Heart right ventricle (tissue), 16 donors: Measurements from ENCODE around the gene FFAR1. TPM values are rescaled to one million over a fixed set of nuclear protein-coding genes. Genes with fewer than 3 reads are reported as not detected.

Source experiments
- ATAC-seq, 8 donors: fragments of 200-7000 bp; cut with Tn5 transposase; one replicate each; pipeline ENCODE4 v1.9.1; 2020; ENCODE audit warnings: mild to moderate bottlenecking in 8 of 8, moderate library complexity in 8 of 8, moderate number of reproducible peaks in 1 of 8
- DNase-seq, 2 donors: peaks; one replicate each; pipeline ENCODE4 v3.0.0-alpha.2; 2020
- H3K27ac ChIP-seq, 10 donors: fragments of 200-600 bp; sonication (generic) in 2 of 10; one replicate each; pipeline versions ENCODE4 v1.5.0 to v1.8.0; 2020 to 2022; ENCODE audit warnings: mild to moderate bottlenecking in 3 of 10
- H3K27me3 ChIP-seq, 7 donors: fragments of 200-600 bp; one replicate each; pipeline ENCODE4 v1.8.0; 2021 to 2022; ENCODE audit warnings: mild to moderate bottlenecking in 2 of 7
- H3K36me3 ChIP-seq, 9 donors: fragments of 200-600 bp; sonication (generic) in 1 of 9; one replicate each; pipeline versions ENCODE4 v1.5.0 to v1.8.0; 2020 to 2022; ENCODE audit warnings: mild to moderate bottlenecking in 2 of 9
- H3K4me1 ChIP-seq, 9 donors: fragments of 200-600 bp; sonication (generic) in 1 of 9; one replicate each; pipeline versions ENCODE4 v1.5.0 to v1.8.0; 2020 to 2022; ENCODE audit warnings: mild to moderate bottlenecking in 4 of 9
- H3K4me3 ChIP-seq, 10 donors: fragments of 200-600 bp; sonication (generic) in 2 of 10; one replicate each; pipeline versions ENCODE4 v1.5.0 to v1.8.0; 2020 to 2022; ENCODE audit warnings: mild to moderate bottlenecking in 7 of 10, moderate library complexity in 2 of 10
- H3K9me3 ChIP-seq, 11 donors: fragments of 200-600 bp in 10 of 11; sonication (generic) in 2 of 11; one replicate each; pipeline versions ENCODE4 v1.5.0 to v1.8.0; 2013 to 2022; ENCODE audit warnings: mild to moderate bottlenecking in 2 of 11, control low read depth in 1 of 11, moderate library complexity in 1 of 11
- CTCF ChIP-seq, 9 donors: fragments of 200-600 bp; sonication (generic) in 2 of 9; IDR thresholded peaks; one replicate each; pipeline versions ENCODE4 v1.5.0 to v1.8.0; 2021 to 2022; ENCODE audit warnings: antibody characterized with exemption in 9 of 9, mild to moderate bottlenecking in 5 of 9, moderate library complexity in 1 of 9
- WGBS, 2 donors: extraction: QIAGEN DNeasy Blood & Tissue Kit; methylation state at CpG; one replicate each; pipeline ENCODE4 v1.1.7; 2013; ENCODE audit warnings: inconsistent platforms in 1 of 2; 5-methylcytosine and 5-hydroxymethylcytosine counted together
- intact Hi-C, 10 donors: fragments of 100-400 bp; cut with DNase I; formaldehyde crosslinking; loops; one replicate each; pipeline versions ENCODE4 v1.11.1 to v1.14.2; 2022
- polyA plus RNA-seq, 2 donors: library from polyadenylated mRNA; stranded (reverse); fragments of 200-250 nt; gene quantifications; one replicate each; pipeline ENCODE4 v1.2.3, GENCODE V29; 2013
- total RNA-seq, 10 donors: library from RNA; stranded (reverse); fragmentation: NEBNext Ultra II Directional in 3 of 10; extraction: Animal tissue kit (Norgen Biotek cat#: 25700) in 3 of 10; gene quantifications; one replicate each; pipeline versions ENCODE4 v1.2.1 to v1.2.4, GENCODE V29; 2021 to 2023
- donor health status: Arrhythmogenic right ventricular cardiomyopathy.
- donor health status: ischemic (EF 13 %, LVEDD 7.1; RV severe dilation, severe dysfunction).
- donor health status: healthy with polysubstance abuse.
- donor health status: DM: no; HTN: yes; CAD: no.
- donor health status: DM: no; HTN: no; CAD: no.
- donor health status: ischemic (EF 25% LVEDD 6.9; RV normal size, moderate dysfunction).
- donor health status: ischemic (EF 25% LVEDD 5.7; RV mildly dilated, moderate dysfunction).
- donor health status: healthy.
- donor health status: DM: yes; HTN: yes; CAD: no.
- donor health status: Ischemic cardiomyopathy.
- donor health status: ischemic (EF 35%, LVEDD 5.7; RV mildly dilated, moderate dysfunction).
- donor health status: nonischemic (EF 11% LVEDD 7.7; RV severe dilation, severe dysfunction).
- donor health status: DM: yes; HTN: yes; CAD: no.
- donor health status: PGD.
- donor health status: ischemic (EF 29% LVEDD 5.4; RV normal size, mild dysfunction).
- donor health status: nonischemic (EF 23%, LVEDD 6.1; RV moderate dilation, normal function).

The FFAR1 gene
- total and polyA plus RNA-seq, 12 donors = not detected

- Histone ChIP-seq H3K4me3 (no peak overlapping the region), H3K4me1 (peaks cover 0 to 12% (median 6%) of the 10 kb centered on the region in 9 donors), H3K9me3 (no peaks in the 10 kb centered on the region), H3K27me3 (peaks cover 0 to 4% (median 0%) of the 10 kb centered on the region in 7 donors), H3K36me3 (no peaks in the 10 kb centered on the region), H3K27ac (no peak overlapping the region)
- WGBS, 2 donors = 47 to 66% methylated on average over 5 of the region's 5 CpGs
- no peak for ATAC-seq
- DNase-seq = no peak
- intact Hi-C loops = no loop called here
- TF ChIP-seq CTCF (IDR thresholded peaks at IDR 0.05) = no peak
Observed at GRCh38 chr19:35360880-35361420, 13.2 kb downstream of the FFAR1 start.

GRCh38 chr19:35362261-35363000 is 14.7 kb downstream of the FFAR1 start:
- WGBS, 2 donors = 77 to 83% methylated on average over 13 to 14 of the region's 14 CpGs
- no peaks in the 10 kb centered on the region for H3K9me3 ChIP-seq
- H3K4me3 ChIP-seq = no peak overlapping the region
- DNase-seq = no peak
- no peak for TF ChIP-seq CTCF (IDR thresholded peaks at IDR 0.05)
- no peak overlapping the region for H3K27ac ChIP-seq
- ATAC-seq = no peak
- peaks cover 0 to 10% (median 6%) of the 10 kb centered on the region in 9 donors for H3K4me1 ChIP-seq
- H3K27me3 ChIP-seq = peaks cover 0 to 12% (median 0%) of the 10 kb centered on the region in 7 donors
- intact Hi-C loops = no loop called here
- no peaks in the 10 kb centered on the region for H3K36me3 ChIP-seq

- Histone ChIP-seq H3K36me3 (no peaks in the 10 kb centered on the region), H3K27me3 (peaks cover 0 to 16% (median 0%) of the 10 kb centered on the region in 7 donors), H3K9me3 (no peaks in the 10 kb centered on the region), H3K4me3 (no peak overlapping the region), H3K4me1 (peaks cover 0 to 3% (median 2%) of the 10 kb centered on the region in 9 donors), H3K27ac (no peak overlapping the region)
- TF ChIP-seq CTCF (IDR thresholded peaks at IDR 0.05) = no peak
- ATAC-seq = no peak
- DNase-seq = no peak
- WGBS, 2 donors = 85 to 86% methylated on average over 11 of the region's 11 CpGs
- intact Hi-C loops = no loop called here
Observed at GRCh38 chr19:35363001-35363590, 15.4 kb downstream of the FFAR1 start.

GRCh38 chr19:35363711-35364425 is 16.2 kb downstream of the FFAR1 start:
- Histone ChIP-seq H3K27me3 (peaks cover 0 to 22% (median 0%) of the 10 kb centered on the region in 7 donors), H3K4me1 (no peaks in the 10 kb centered on the region), H3K36me3 (no peaks in the 10 kb centered on the region), H3K27ac (no peak overlapping the region), H3K4me3 (no peak overlapping the region), H3K9me3 (peaks cover 0 to 1% (median 0%) of the 10 kb centered on the region in 11 donors)
- intact Hi-C loops = no loop called here
- WGBS, 2 donors = 87 to 89% methylated on average over 19 of the region's 19 CpGs
- DNase-seq (no peak), ATAC-seq (no peak)
- no peak for TF ChIP-seq CTCF (IDR thresholded peaks at IDR 0.05)
